Measurements from ENCODE around the gene HMCN1. TPM values are rescaled to one million over a fixed set of nuclear protein-coding genes. Genes with fewer than 3 reads are reported as not detected.
"Not testable (repeated sequence)": the region's sequence is repeated elsewhere in the genome, so short reads cannot be mapped to it uniquely, and the experiment has no call there.

HMCN1 gene
- polyA plus RNA-seq, 3 donors from 2014 or later = 0.33 to 0.38 TPM; not detected in 1

GRCh38 chr1:185794495-185794894, 60.3 kb downstream of the HMCN1 start:
- not testable (repeated sequence) for H3K27ac Mint-ChIP-seq; DNase-seq; H3K27me3 Mint-ChIP-seq (ENCODE audit: low read depth in 3 of 3); H3K4me1 Mint-ChIP-seq; H3K36me3 Mint-ChIP-seq; H3K4me3 Mint-ChIP-seq
- H3K9me3 Mint-ChIP-seq = peaks cover 6 to 15% (median 13%) of the 10 kb centered on the region in 6 donors

DNA sequence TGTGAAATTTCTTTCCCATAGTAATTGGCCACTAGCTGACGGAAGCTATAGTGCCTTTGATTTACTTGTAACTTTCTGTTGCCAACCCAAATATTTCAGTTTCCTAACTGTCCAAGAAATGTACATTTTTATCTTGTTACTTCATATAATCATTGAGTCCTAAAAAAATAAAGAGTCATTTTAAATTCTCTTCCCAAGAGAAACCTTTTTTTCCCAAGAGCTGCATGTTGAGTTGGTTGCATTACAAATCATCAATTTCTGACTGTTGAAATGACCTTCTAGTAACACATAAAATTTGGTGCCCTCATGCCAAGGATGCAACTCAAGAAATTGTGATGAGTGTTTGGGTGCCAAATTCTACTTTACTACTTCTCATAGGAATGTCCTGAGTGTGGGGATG, 61.0 kb downstream of the HMCN1 start:
- H3K9me3 Mint-ChIP-seq = peaks cover 7 to 18% (median 13%) of the 10 kb centered on the region in 6 donors
- H3K4me3 Mint-ChIP-seq = no peak overlapping the region

DNA sequence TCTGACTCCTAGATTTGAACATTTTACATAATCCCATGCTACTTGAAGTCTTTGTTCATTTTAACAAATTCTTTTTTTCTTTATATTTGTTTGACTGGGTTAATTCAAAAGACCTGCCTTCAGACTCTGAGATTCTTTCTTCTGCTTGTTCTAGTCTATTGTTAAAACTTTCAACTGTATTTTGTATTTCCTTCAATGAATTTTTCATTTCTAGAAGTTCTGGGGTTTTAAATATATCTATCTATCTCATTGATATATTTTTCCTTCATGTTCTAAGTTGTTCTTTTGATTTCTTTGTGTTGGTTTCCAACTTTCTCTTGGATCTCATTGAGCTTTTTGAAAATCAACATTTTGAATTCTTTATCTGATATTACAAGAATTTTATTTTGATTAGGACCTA, 64.3 kb downstream of the HMCN1 start:
- Mint-ChIP-seq H3K27me3 (ENCODE audit: low read depth in 3 of 3) (peaks cover 0 to 9% (median 0%) of the 10 kb centered on the region in 3 donors), H3K36me3 (no peaks in the 10 kb centered on the region), H3K4me1 (no peaks in the 10 kb centered on the region), H3K4me3 (no peak overlapping the region), H3K9me3 (peaks cover 7 to 20% (median 13%) of the 10 kb centered on the region in 6 donors), H3K27ac (no peak overlapping the region)
- no peak for DNase-seq

More for the DNA sequence above, 61.0 kb downstream of the HMCN1 start:
- Mint-ChIP-seq H3K27ac (no peak overlapping the region), H3K27me3 (ENCODE audit: low read depth in 3 of 3) (peaks cover 0 to 10% (median 2%) of the 10 kb centered on the region in 3 donors), H3K36me3 (no peaks in the 10 kb centered on the region), H3K4me1 (no peaks in the 10 kb centered on the region)
- no peak for DNase-seq

- DNase-seq = no peak
- H3K27me3 Mint-ChIP-seq (ENCODE audit: low read depth in 3 of 3) = peaks cover 0 to 6% (median 1%) of the 10 kb centered on the region in 3 donors
- no peak overlapping the region for H3K4me3 Mint-ChIP-seq
- H3K4me1 Mint-ChIP-seq = no peaks in the 10 kb centered on the region
- H3K36me3 Mint-ChIP-seq = no peaks in the 10 kb centered on the region
- peaks cover 4 to 15% (median 9%) of the 10 kb centered on the region in 6 donors for H3K9me3 Mint-ChIP-seq
- H3K27ac Mint-ChIP-seq = no peak overlapping the region
Observed at GRCh38 chr1:185803241-185803640, 69.0 kb downstream of the HMCN1 start.

- no peak for DNase-seq
- Mint-ChIP-seq H3K36me3 (no peaks in the 10 kb centered on the region), H3K4me3 (no peak overlapping the region), H3K27ac (no peak overlapping the region), H3K27me3 (ENCODE audit: low read depth in 3 of 3) (peaks cover 0 to 3% (median 1%) of the 10 kb centered on the region in 3 donors), H3K9me3 (peaks cover 0 to 6% (median 1%) of the 10 kb centered on the region in 6 donors), H3K4me1 (no peaks in the 10 kb centered on the region)
Observed at GRCh38 chr1:185804206-185804605, 70.0 kb downstream of the HMCN1 start.

- H3K27ac Mint-ChIP-seq = no peak overlapping the region
- H3K4me1 Mint-ChIP-seq = no peaks in the 10 kb centered on the region
- no peak for DNase-seq
- H3K27me3 Mint-ChIP-seq (ENCODE audit: low read depth in 3 of 3) = peaks cover 0 to 3% (median 1%) of the 10 kb centered on the region in 3 donors
- no peaks in the 10 kb centered on the region for H3K36me3 Mint-ChIP-seq
- H3K9me3 Mint-ChIP-seq = peaks cover 0 to 5% (median under 1%) of the 10 kb centered on the region in 6 donors
- H3K4me3 Mint-ChIP-seq = no peak overlapping the region
Observed at GRCh38 chr1:185804608-185805007, 70.4 kb downstream of the HMCN1 start.

DNA sequence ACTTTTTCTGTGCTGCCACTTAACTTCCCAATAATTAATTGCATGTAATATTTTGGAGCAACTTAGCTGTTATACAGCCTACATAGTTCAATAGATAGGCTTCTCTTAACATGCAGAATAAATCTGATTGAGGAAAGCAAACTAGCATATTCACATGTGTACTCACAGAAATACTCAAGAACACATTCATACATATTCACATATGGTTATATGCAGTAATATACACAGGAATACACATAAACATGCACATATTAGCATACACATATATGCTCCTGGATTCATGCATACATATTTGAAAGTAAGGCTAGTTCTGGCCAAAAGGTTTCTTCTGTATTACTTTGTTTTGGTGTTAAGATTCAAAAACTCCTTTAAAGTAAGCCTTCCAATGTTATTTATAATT, 73.1 kb downstream of the HMCN1 start:
- Mint-ChIP-seq H3K4me1 (no peaks in the 10 kb centered on the region), H3K27ac (no peak overlapping the region), H3K36me3 (no peaks in the 10 kb centered on the region), H3K9me3 (no peaks in the 10 kb centered on the region), H3K4me3 (no peak overlapping the region), H3K27me3 (ENCODE audit: low read depth in 3 of 3) (peaks cover 0 to 1% (median 0%) of the 10 kb centered on the region in 3 donors)
- no peak for DNase-seq

DNA sequence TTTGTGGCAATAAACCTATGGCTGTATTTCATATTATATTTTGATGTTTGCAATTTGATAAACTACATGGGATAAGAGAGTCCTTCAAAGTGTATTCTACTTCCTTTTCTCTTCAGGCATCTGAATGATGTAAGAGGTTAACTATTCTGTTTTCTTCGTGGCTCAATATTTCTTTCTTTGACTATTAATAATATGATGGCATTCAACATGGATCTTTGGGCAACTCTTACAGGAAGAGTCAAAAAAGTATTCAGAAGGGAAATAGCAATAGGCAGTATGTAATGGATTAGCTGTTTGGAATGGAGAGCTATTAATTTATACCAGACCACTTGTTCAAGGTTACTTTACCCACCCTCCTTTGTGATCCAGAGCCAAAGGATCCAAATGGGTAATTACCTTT, 74.4 kb downstream of the HMCN1 start:
- no peak for DNase-seq
- H3K27me3 Mint-ChIP-seq (ENCODE audit: low read depth in 3 of 3) = peaks cover 0 to 1% (median 0%) of the 10 kb centered on the region in 3 donors
- no peaks in the 10 kb centered on the region for H3K36me3 Mint-ChIP-seq
- no peaks in the 10 kb centered on the region for H3K4me1 Mint-ChIP-seq
- H3K4me3 Mint-ChIP-seq = no peak overlapping the region
- no peaks in the 10 kb centered on the region for H3K9me3 Mint-ChIP-seq
- no peak overlapping the region for H3K27ac Mint-ChIP-seq

GRCh38 chr1:185811073-185811709, 77.0 kb downstream of the HMCN1 start:
- no peaks in the 10 kb centered on the region for H3K36me3 Mint-ChIP-seq
- no peaks in the 10 kb centered on the region for H3K9me3 Mint-ChIP-seq

DNA sequence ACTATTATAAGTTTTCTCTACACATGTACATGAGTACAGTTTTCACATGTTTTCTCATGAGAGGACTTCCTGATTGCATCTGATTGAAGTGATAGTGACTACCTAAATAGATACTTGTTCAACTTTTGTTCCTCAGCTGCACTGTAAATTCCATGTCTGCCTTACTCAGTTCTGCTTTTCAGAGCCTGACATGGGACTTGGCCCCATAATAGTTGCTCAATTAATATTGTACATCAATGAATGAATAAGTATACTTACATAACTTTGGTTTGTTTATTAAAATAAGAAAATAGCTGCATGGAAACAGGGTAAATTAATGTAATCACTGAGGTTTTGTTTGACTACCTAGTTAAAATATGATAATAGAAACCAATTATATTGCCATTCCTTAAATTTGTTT, 78.7 kb downstream of the HMCN1 start:
- Mint-ChIP-seq H3K4me3 (no peak overlapping the region), H3K9me3 (no peaks in the 10 kb centered on the region), H3K4me1 (no peaks in the 10 kb centered on the region), H3K27me3 (ENCODE audit: low read depth in 3 of 3) (peaks cover 0 to 6% (median 0%) of the 10 kb centered on the region in 3 donors), H3K36me3 (no peaks in the 10 kb centered on the region), H3K27ac (no peak overlapping the region)
- no peak for DNase-seq

More at GRCh38 chr1:185811073-185811709, 77.0 kb downstream of the HMCN1 start:
- H3K4me3 Mint-ChIP-seq = no peak overlapping the region
- no peak overlapping the region for H3K27ac Mint-ChIP-seq
- no peaks in the 10 kb centered on the region for H3K4me1 Mint-ChIP-seq
- no peaks in the 10 kb centered on the region for H3K27me3 Mint-ChIP-seq (ENCODE audit: low read depth in 3 of 3)
- DNase-seq = no peak

GRCh38 chr1:185813401-185813979, 79.3 kb downstream of the HMCN1 start:
- Mint-ChIP-seq H3K4me1 (no peaks in the 10 kb centered on the region), H3K27ac (no peak overlapping the region), H3K27me3 (ENCODE audit: low read depth in 3 of 3) (peaks cover 0 to 6% (median 0%) of the 10 kb centered on the region in 3 donors), H3K9me3 (no peaks in the 10 kb centered on the region), H3K4me3 (no peak overlapping the region), H3K36me3 (no peaks in the 10 kb centered on the region)
- no peak for DNase-seq

DNA sequence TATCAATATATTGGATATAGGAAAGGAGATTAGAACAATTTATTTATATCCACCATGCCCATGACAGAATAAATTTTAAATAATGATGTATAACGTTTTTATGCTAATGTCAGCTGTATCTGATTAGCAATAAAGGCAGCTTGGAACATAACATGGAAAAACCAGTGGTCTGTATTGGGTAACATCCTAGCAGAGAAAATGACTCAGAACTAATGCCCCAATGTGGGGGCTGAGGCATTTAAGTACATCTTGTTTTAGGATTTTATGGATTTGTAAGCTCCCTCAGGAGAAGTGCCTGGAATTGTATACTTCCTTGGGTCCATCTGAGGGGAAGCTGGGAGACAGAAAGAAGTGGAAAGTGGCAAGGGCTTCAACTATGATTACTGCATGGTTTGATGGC, 82.3 kb downstream of the HMCN1 start:
- no peaks in the 10 kb centered on the region for H3K4me1 Mint-ChIP-seq
- no peak overlapping the region for H3K4me3 Mint-ChIP-seq
- H3K27ac Mint-ChIP-seq = no peak overlapping the region
- DNase-seq = no peak
- H3K27me3 Mint-ChIP-seq (ENCODE audit: low read depth in 3 of 3) = peaks cover 0 to 6% (median 0%) of the 10 kb centered on the region in 3 donors
- H3K36me3 Mint-ChIP-seq = no peaks in the 10 kb centered on the region
- H3K9me3 Mint-ChIP-seq = no peaks in the 10 kb centered on the region

- no peak overlapping the region for H3K27ac Mint-ChIP-seq
- H3K27me3 Mint-ChIP-seq (ENCODE audit: low read depth in 3 of 3) = peaks cover 0 to 6% (median 3%) of the 10 kb centered on the region in 3 donors
- no peaks in the 10 kb centered on the region for H3K36me3 Mint-ChIP-seq
- no peak overlapping the region for H3K4me3 Mint-ChIP-seq
- DNase-seq = no peak
- H3K4me1 Mint-ChIP-seq = no peaks in the 10 kb centered on the region
- peaks cover 0 to 5% (median 0%) of the 10 kb centered on the region in 6 donors for H3K9me3 Mint-ChIP-seq
Observed at GRCh38 chr1:185819798-185820197, 85.6 kb downstream of the HMCN1 start.

DNA sequence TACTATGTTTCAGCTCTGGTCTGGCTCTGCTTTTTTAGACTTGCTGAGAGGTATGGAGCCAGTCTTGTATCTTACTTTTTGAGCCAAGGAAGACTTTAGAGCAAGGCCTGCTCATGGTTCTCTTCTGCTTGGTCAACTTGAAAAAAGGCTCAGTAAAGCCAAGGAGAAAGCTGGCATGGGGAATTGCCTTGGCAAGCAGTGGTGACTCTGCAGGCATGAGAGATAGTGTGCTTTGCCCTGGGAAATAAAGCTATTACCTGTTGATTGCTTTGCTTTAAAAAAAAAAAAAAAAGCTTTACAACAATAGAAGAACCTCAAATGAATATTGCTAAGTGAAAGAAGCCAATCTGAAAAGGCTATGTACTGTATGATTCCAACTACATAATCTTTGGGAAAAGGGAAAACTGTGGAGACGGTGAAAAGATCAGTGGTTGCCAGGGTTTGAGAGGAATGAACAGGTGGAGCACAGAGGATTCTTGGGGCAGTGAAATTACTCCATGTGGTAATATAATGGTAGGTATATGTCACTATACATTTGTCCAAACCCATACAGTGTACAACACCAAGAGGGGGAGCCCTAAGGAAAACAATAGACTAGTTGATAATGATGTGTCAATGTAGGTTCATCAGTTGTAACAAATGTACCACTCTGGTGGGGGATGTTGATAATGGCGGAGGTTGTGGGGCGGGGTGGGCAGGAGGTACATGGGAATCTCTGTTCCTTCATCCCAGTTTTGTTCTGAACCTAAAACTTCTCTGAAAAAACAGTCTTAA, 87.6 kb downstream of the HMCN1 start:
- Mint-ChIP-seq H3K27ac (no peak overlapping the region), H3K9me3 (peaks cover 0 to 5% (median 0%) of the 10 kb centered on the region in 6 donors), H3K27me3 (ENCODE audit: low read depth in 3 of 3) (peaks cover 0 to 5% (median 3%) of the 10 kb centered on the region in 3 donors), H3K4me3 (no peak overlapping the region), H3K36me3 (no peaks in the 10 kb centered on the region), H3K4me1 (no peaks in the 10 kb centered on the region)
- no peak for DNase-seq

All from immature natural killer cell (primary cell).